Adrenal gland (tissue), 5 donors: ENCODE measurements around the gene CDRT4.

Experiments used
- POLR2A ChIP-seq, 2 donors: fragments of 450-650 bp; IDR thresholded peaks; one replicate each; pipeline ENCODE4 v1.6.1; 2017; ENCODE audit warnings: antibody characterized with exemption in 2 of 2, mild to moderate bottlenecking in 2 of 2, moderate library complexity in 1 of 2
- TF ChIP-seq, protein P1 (sequence below), 6 experiments: fragments of 450-650 bp in 4 of 6; fragments of 200-600 bp in 2 of 6; sonication (generic) in 1 of 6; IDR thresholded peaks; 1 replicate in 5 of 6; 2 replicates in 1 of 6; pipeline versions ENCODE4 v1.5.1 to v1.8.0; 2016 to 2021; ENCODE audit warnings: antibody characterized with exemption in 6 of 6, mild to moderate bottlenecking in 2 of 6, moderate library complexity in 1 of 6
- donor health status: DM: no; HTN: no; CAD: no.

DNA sequence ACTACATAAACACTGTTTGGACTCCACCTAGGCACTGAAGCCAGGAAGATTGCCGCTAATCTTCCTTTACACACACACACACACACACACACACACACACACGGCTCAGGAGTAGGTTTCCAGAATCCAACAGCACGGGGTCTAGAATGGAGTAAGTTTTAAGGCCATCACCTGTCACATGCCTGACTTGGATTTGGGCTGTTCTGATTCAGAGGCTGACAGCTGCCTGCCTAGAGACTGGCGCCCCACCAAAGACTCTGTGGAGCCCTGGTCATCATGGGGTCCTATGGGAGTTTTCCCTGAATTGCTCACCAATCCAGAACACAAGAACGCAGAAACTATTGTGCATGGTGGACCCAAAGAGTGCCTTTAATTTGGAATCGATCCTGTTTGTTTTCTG lies 10.9 kb downstream of the CDRT4 start:
- TF ChIP-seq POLR2A (IDR thresholded peaks at IDR 0.05), result no peak
- TF ChIP-seq, protein P1, sequence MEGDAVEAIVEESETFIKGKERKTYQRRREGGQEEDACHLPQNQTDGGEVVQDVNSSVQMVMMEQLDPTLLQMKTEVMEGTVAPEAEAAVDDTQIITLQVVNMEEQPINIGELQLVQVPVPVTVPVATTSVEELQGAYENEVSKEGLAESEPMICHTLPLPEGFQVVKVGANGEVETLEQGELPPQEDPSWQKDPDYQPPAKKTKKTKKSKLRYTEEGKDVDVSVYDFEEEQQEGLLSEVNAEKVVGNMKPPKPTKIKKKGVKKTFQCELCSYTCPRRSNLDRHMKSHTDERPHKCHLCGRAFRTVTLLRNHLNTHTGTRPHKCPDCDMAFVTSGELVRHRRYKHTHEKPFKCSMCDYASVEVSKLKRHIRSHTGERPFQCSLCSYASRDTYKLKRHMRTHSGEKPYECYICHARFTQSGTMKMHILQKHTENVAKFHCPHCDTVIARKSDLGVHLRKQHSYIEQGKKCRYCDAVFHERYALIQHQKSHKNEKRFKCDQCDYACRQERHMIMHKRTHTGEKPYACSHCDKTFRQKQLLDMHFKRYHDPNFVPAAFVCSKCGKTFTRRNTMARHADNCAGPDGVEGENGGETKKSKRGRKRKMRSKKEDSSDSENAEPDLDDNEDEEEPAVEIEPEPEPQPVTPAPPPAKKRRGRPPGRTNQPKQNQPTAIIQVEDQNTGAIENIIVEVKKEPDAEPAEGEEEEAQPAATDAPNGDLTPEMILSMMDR (IDR thresholded peaks at IDR 0.05), result no peak
